ENCODE measurements around the gene SKOR2.

DNA sequence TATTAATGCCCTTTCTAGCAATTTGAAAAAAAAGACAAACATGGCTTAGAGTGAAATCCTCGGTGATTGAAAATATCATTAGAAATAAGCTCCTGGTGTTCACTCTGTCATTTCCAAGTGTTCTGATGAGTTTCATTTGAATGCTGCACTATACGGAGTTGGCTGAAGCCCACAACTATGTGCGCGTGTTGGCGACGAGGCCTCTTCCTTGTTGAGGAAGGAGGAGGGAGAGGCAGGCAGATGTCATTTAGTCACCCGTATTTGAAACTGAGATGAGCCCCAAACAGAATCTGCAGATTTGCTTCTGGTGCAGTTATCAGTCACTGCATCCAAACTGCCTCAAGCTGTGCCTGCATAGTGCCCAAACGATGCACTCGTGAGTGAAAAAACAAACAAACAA, 23.5 kb upstream of the SKOR2 start:
- TF ChIP-seq, protein P1, sequence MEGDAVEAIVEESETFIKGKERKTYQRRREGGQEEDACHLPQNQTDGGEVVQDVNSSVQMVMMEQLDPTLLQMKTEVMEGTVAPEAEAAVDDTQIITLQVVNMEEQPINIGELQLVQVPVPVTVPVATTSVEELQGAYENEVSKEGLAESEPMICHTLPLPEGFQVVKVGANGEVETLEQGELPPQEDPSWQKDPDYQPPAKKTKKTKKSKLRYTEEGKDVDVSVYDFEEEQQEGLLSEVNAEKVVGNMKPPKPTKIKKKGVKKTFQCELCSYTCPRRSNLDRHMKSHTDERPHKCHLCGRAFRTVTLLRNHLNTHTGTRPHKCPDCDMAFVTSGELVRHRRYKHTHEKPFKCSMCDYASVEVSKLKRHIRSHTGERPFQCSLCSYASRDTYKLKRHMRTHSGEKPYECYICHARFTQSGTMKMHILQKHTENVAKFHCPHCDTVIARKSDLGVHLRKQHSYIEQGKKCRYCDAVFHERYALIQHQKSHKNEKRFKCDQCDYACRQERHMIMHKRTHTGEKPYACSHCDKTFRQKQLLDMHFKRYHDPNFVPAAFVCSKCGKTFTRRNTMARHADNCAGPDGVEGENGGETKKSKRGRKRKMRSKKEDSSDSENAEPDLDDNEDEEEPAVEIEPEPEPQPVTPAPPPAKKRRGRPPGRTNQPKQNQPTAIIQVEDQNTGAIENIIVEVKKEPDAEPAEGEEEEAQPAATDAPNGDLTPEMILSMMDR (IDR thresholded peaks at IDR 0.05) = no peak
- TF ChIP-seq POLR2A (IDR thresholded peaks at IDR 0.05) = no peak

Measured in ovary (tissue), 3 donors.